ENCODE results near the gene LDLRAD3. TPM values are rescaled to one million over a fixed set of nuclear protein-coding genes. Genes with fewer than 3 reads are reported as not detected.

Gene LDLRAD3
- total RNA-seq, 1 donor = 3.9 TPM

DNA sequence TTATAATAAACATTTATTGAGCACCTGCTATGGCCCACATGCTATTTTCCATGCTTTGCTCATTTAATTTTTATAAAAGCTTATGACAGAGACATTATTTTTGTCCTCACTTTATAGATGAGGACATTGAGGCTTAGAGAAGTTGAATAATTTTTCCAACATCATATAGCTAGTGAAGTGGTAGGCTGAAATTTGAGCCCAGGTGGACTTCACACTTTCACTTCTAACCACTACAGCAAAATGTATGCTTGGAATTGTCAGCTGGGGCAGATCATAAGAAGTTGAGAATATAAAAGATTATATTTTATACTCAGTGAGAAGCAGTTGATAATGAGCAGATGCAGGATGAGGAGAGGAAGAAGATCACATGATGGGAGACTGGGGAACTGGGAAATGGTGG lies 146.1 kb downstream of the LDLRAD3 start:
- no peak overlapping the region for H3K4me3 ChIP-seq (ENCODE audit: low read depth, low read length)
- no peak for DNase-seq (ENCODE audit: low read depth)
- TF ChIP-seq, protein P1, sequence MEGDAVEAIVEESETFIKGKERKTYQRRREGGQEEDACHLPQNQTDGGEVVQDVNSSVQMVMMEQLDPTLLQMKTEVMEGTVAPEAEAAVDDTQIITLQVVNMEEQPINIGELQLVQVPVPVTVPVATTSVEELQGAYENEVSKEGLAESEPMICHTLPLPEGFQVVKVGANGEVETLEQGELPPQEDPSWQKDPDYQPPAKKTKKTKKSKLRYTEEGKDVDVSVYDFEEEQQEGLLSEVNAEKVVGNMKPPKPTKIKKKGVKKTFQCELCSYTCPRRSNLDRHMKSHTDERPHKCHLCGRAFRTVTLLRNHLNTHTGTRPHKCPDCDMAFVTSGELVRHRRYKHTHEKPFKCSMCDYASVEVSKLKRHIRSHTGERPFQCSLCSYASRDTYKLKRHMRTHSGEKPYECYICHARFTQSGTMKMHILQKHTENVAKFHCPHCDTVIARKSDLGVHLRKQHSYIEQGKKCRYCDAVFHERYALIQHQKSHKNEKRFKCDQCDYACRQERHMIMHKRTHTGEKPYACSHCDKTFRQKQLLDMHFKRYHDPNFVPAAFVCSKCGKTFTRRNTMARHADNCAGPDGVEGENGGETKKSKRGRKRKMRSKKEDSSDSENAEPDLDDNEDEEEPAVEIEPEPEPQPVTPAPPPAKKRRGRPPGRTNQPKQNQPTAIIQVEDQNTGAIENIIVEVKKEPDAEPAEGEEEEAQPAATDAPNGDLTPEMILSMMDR (IDR thresholded peaks at IDR 0.05; ENCODE audit: insufficient read depth, low read depth, low read length) = no peak

DNA sequence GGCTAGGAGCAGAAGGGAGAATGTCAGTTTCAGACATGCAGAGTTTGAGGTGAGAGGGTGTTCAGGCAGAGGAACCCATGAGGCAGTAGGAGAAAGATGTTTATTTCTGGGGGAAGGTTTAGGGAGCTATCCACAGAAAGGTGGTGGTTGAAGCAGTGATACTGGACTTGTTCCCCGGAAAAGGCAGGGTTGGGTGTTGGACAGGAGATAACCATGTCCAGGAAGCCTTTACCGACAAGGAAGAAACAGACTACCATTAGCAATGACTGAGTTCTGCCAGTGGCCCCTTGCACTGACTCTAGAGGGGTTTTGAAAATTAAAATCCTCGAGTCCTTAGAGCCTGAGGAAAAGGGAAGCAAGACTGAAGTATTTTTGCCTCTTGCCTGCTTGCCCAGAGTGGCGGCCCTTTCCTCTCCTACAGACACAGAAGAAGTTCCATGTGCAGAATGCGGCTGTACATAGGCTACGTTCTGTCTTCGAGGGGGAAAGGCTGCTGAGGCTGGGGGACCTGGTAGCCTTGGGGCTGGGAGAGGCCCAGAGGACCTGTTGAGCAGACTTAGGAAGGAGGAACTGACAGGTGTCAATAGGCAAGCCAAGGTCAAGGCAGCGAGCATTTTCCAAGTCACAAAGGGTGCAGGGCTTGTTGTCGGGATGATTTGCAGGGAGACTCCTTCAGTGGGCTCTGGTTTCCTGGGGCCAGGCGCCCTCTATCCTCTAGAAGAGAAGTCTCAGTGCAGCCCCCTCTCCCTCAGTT lies 146.7 kb downstream of the LDLRAD3 start:
- TF ChIP-seq, protein P1 (IDR thresholded peaks at IDR 0.05; ENCODE audit: insufficient read depth, low read depth, low read length) = no peak
- DNase-seq (ENCODE audit: low read depth) = no peak
- H3K4me3 ChIP-seq (ENCODE audit: low read depth, low read length) = no peak overlapping the region

DNA sequence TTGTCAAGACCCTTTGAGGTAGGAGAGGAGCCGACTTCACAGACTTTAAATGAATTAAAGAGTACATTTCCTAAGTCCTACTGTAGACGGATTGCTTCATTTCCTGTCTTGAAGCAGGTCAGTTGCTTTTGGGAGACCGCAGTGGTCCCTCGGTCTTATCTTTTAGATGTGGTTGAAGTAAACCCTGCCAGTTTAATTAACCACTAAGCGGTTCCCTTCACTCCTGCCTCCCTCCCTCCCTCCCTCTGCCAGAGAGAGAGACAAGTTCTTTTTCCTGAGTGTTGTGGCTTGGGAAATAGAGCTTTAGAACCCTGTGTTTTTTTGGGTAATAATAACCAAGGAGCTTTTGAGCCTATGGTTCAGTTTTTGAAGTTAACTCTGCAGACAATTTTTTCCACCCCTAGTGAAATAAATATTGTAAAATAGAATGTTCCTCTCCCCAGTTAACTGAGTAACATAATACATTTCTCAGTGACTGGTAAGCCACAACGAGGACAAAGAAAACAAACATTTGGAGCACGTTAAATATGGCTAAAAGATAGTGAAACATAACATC lies 147.5 kb downstream of the LDLRAD3 start:
- no peak overlapping the region for H3K4me3 ChIP-seq (ENCODE audit: low read depth, low read length)
- TF ChIP-seq, protein P1 (IDR thresholded peaks at IDR 0.05; ENCODE audit: insufficient read depth, low read depth, low read length) = no peak
- peak; percentile 97 for DNase-seq (ENCODE audit: low read depth)

DNA sequence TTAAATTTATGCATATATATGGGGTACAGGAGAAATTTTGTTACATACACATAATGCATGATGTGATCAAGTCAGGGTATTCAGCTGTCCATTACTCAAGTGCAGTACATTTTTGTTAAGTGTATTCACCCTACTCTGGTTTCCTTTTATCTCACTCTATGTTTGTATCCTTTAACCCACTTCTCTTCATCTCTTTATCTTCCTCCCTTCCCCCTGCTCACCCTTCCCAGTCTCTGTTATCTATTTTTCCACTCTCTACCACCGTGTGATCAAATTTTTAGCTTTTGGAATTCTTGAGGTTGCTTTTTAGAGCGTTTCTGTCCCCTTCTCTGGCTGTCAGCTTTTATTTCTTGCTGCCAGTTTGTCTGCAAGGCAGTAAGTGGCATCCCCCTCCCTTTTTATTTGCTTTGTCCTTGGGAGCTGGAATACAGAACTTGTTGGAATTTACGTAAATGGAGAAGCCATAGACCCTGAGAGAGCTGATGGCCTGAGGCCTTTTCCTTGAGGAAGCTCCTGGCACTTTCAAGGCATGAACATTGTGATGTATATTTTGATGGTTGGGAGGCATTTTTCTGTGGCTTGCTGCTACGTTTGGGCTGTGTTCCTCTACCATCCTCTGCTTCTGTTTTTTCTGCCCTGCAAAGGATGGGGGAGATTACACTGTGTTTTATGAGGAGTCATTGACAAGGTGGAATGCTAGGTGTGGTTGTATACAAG lies 148.6 kb downstream of the LDLRAD3 start:
- TF ChIP-seq, protein P1 (IDR thresholded peaks at IDR 0.05; ENCODE audit: insufficient read depth, low read depth, low read length) = no peak
- peak; percentile 39 for DNase-seq (ENCODE audit: low read depth)
- no peak overlapping the region for H3K4me3 ChIP-seq (ENCODE audit: low read depth, low read length)

DNA sequence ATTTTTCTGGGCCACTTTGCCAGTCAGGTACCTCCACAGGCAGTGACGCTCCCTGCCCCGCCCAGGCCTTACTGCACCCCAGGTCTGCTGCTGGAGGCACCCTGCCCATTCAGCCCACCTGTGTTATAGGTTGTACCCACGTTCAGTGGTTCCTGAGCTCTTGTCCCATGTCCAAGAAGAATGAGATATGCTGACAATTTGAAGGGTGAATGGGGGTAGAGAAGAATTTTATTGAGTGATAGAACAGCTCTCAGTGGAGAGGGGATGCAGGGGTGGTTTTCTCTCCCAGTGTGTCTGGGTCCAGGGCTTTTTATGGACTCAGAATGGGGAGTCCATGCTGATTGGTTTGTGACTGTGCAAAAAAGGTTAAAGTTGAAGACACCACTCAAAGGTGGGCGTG lies 149.7 kb downstream of the LDLRAD3 start:
- TF ChIP-seq, protein P1 (IDR thresholded peaks at IDR 0.05; ENCODE audit: insufficient read depth, low read depth, low read length) = no peak
- DNase-seq (ENCODE audit: low read depth) = no peak
- H3K4me3 ChIP-seq (ENCODE audit: low read depth, low read length) = no peak overlapping the region

DNA sequence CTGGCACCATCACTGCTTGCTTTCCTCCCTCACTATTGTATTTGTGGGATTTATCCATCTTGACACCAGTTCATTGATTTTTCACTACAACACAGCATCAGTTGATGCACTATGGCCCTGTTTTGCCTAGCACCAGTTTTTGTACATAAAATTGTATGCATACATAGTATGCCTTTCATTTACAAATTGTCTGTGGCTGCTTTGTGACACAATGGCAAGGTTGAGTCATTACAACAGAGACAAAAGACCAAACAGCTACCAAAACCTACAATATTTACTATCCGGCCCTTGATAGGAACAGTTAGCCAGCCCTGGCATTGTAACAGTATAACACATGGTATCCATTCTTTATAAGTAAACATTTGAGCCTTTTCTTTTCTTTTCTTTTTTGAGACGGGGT lies 150.3 kb downstream of the LDLRAD3 start:
- DNase-seq (ENCODE audit: low read depth) = no peak
- no peak overlapping the region for H3K4me3 ChIP-seq (ENCODE audit: low read depth, low read length)
- TF ChIP-seq, protein P1 (IDR thresholded peaks at IDR 0.05; ENCODE audit: insufficient read depth, low read depth, low read length) = no peak

Measured in fibroblast of villous mesenchyme (primary cell).